ENCODE measurements around the gene DUSP22.
"Not testable (repeated sequence)": the region's sequence is repeated elsewhere in the genome, so short reads cannot be mapped to it uniquely, and the experiment has no call there.

DUSP22 gene

GRCh38 chr6:291697-292505 is at the start of gene DUSP22:
Gene DUSP22 (plus strand): TSS chr6:292487. CDS start chr6:292540, 53 bp downstream.
- peak; percentile 77 for DNase-seq (ENCODE audit: low read depth)

GRCh38 chr6:246352-246751 is 45.9 kb upstream of the DUSP22 start:
- DNase-seq (ENCODE audit: low read depth) = no peak

- no peak for DNase-seq (ENCODE audit: low read depth)
Observed at GRCh38 chr6:247351-247750, 44.9 kb upstream of the DUSP22 start.

- not testable (repeated sequence) for DNase-seq (ENCODE audit: low read depth)
Observed at GRCh38 chr6:248046-248445, 44.2 kb upstream of the DUSP22 start.

GRCh38 chr6:250676-251075 is 41.6 kb upstream of the DUSP22 start:
- no peak for DNase-seq (ENCODE audit: low read depth)

- no peak for DNase-seq (ENCODE audit: low read depth)
Observed at GRCh38 chr6:251920-252319, 40.4 kb upstream of the DUSP22 start.

- DNase-seq (ENCODE audit: low read depth) = no peak
Observed at GRCh38 chr6:252775-253535, 39.3 kb upstream of the DUSP22 start.

GRCh38 chr6:254016-254415 is 38.3 kb upstream of the DUSP22 start:
- peak; percentile 22 for DNase-seq (ENCODE audit: low read depth)

- no peak for DNase-seq (ENCODE audit: low read depth)
Observed at GRCh38 chr6:255041-255750, 37.1 kb upstream of the DUSP22 start.

GRCh38 chr6:255751-256083 is 36.6 kb upstream of the DUSP22 start:
- no peak for DNase-seq (ENCODE audit: low read depth)

- DNase-seq (ENCODE audit: low read depth) = no peak
Observed at GRCh38 chr6:256169-256568, 36.1 kb upstream of the DUSP22 start.

GRCh38 chr6:257031-257725 is 35.1 kb upstream of the DUSP22 start:
- DNase-seq (ENCODE audit: low read depth) = peak; percentile 66

GRCh38 chr6:257774-258173 is 34.5 kb upstream of the DUSP22 start:
- DNase-seq (ENCODE audit: low read depth) = no peak

GRCh38 chr6:259316-259715 is 33.0 kb upstream of the DUSP22 start:
- no peak for DNase-seq (ENCODE audit: low read depth)

GRCh38 chr6:259901-260508 is 32.3 kb upstream of the DUSP22 start:
- DNase-seq (ENCODE audit: low read depth) = no peak

- DNase-seq (ENCODE audit: low read depth) = no peak
Observed at GRCh38 chr6:264626-265025, 27.7 kb upstream of the DUSP22 start.

- DNase-seq (ENCODE audit: low read depth) = no peak
Observed at GRCh38 chr6:268394-268935, 23.8 kb upstream of the DUSP22 start.

- no peak for DNase-seq (ENCODE audit: low read depth)
Observed at GRCh38 chr6:273551-274058, 18.7 kb upstream of the DUSP22 start.

- DNase-seq (ENCODE audit: low read depth) = no peak
Observed at GRCh38 chr6:277746-278145, 14.5 kb upstream of the DUSP22 start.

GRCh38 chr6:278494-278893 is 13.8 kb upstream of the DUSP22 start:
- DNase-seq (ENCODE audit: low read depth) = no peak

GRCh38 chr6:279341-280029 is 12.8 kb upstream of the DUSP22 start:
- no peak for DNase-seq (ENCODE audit: low read depth)

Measured in stromal cell of bone marrow (primary cell).